Subcutaneous abdominal adipose tissue (tissue), 5 donors: ENCODE results near the gene NFYA.

Experiments used
- H3K27ac ChIP-seq: one replicate; pipeline ENCODE4 v1.7.0; 2013; ENCODE audit warnings: low read depth, mild to moderate bottlenecking, inconsistent platforms, low read length, moderate library complexity
- H3K27me3 ChIP-seq, 5 donors: one replicate each; pipeline ENCODE4 v1.7.0; 2013; ENCODE audit warnings: low read length in 5 of 5, inconsistent platforms in 1 of 5; ENCODE audit not compliant: control insufficient read depth in 5 of 5, insufficient read depth in 4 of 5
- H3K36me3 ChIP-seq, 5 donors: one replicate each; pipeline ENCODE4 v1.7.0; 2013; ENCODE audit warnings: low read length in 5 of 5; ENCODE audit not compliant: control insufficient read depth in 5 of 5, insufficient read depth in 5 of 5
- H3K4me1 ChIP-seq, 5 donors: one replicate each; pipeline ENCODE4 v1.7.0; 2013; ENCODE audit warnings: low read length in 5 of 5, mild to moderate bottlenecking in 3 of 5, moderate library complexity in 1 of 5; ENCODE audit not compliant: control insufficient read depth in 5 of 5, insufficient read depth in 5 of 5
- H3K4me3 ChIP-seq, 5 donors: one replicate each; pipeline ENCODE4 v1.7.0; 2013; ENCODE audit warnings: low read length in 5 of 5, low read depth in 1 of 5
- H3K9ac ChIP-seq, 5 donors: one replicate each; pipeline ENCODE4 v1.7.0; 2013; ENCODE audit warnings: low read length in 5 of 5, mild to moderate bottlenecking in 4 of 5, moderate library complexity in 3 of 5
- H3K9me3 ChIP-seq, 5 donors: one replicate each; pipeline ENCODE4 v1.7.0; 2013; ENCODE audit warnings: low read length in 5 of 5; ENCODE audit not compliant: control insufficient read depth in 5 of 5
- donor health status: healthy.
- donor health status: healthy.
- donor health status: healthy.
- donor health status: healthy.
- donor health status: healthy.

Gene NFYA

GRCh38 chr6:41135062-41135832, 62.5 kb downstream of the NFYA start:
- no peaks in the 10 kb centered on the region for H3K27me3 ChIP-seq
- H3K4me3 ChIP-seq = no peak overlapping the region
- H3K9me3 ChIP-seq = no peaks in the 10 kb centered on the region
- no peak overlapping the region for H3K9ac ChIP-seq
- H3K27ac ChIP-seq = no peak overlapping the region
- H3K36me3 ChIP-seq = peaks cover 6 to 38% (median 14%) of the 10 kb centered on the region in 5 donors
- no peaks in the 10 kb centered on the region for H3K4me1 ChIP-seq

GRCh38 chr6:41136911-41137310, 64.1 kb downstream of the NFYA start:
- Histone ChIP-seq H3K36me3 (peaks cover 6 to 45% (median 14%) of the 10 kb centered on the region in 5 donors), H3K27me3 (no peaks in the 10 kb centered on the region), H3K9ac (no peak overlapping the region), H3K4me3 (no peak overlapping the region), H3K9me3 (no peaks in the 10 kb centered on the region), H3K4me1 (no peaks in the 10 kb centered on the region), H3K27ac (no peak overlapping the region)

GRCh38 chr6:41147917-41148316, 75.1 kb downstream of the NFYA start:
- Histone ChIP-seq H3K27me3 (no peaks in the 10 kb centered on the region), H3K9me3 (no peaks in the 10 kb centered on the region), H3K36me3 (peaks cover 0 to 10% (median 4%) of the 10 kb centered on the region in 5 donors), H3K9ac (no peak overlapping the region), H3K4me3 (no peak overlapping the region), H3K27ac (no peak overlapping the region), H3K4me1 (no peaks in the 10 kb centered on the region)
